Lower leg skin (tissue), 3 donors: ENCODE measurements around the gene ATP9B.

ENCODE experiments used
- POLR2A ChIP-seq, 2 donors: fragments of 450-650 bp; IDR thresholded peaks; one replicate each; pipeline ENCODE4 v1.6.1; 2016 to 2017; ENCODE audit warnings: antibody characterized with exemption in 2 of 2, mild to moderate bottlenecking in 1 of 2, moderate library complexity in 1 of 2
- TF ChIP-seq, protein P1 (sequence below), 3 donors: fragments of 450-650 bp; IDR thresholded peaks; one replicate each; pipeline ENCODE4 v1.5.1; 2016; ENCODE audit warnings: antibody characterized with exemption in 3 of 3, mild to moderate bottlenecking in 3 of 3, moderate library complexity in 2 of 3

GRCh38 chr18:79426376-79427300 is 357.4 kb downstream of the ATP9B start:
- TF ChIP-seq, protein P1, sequence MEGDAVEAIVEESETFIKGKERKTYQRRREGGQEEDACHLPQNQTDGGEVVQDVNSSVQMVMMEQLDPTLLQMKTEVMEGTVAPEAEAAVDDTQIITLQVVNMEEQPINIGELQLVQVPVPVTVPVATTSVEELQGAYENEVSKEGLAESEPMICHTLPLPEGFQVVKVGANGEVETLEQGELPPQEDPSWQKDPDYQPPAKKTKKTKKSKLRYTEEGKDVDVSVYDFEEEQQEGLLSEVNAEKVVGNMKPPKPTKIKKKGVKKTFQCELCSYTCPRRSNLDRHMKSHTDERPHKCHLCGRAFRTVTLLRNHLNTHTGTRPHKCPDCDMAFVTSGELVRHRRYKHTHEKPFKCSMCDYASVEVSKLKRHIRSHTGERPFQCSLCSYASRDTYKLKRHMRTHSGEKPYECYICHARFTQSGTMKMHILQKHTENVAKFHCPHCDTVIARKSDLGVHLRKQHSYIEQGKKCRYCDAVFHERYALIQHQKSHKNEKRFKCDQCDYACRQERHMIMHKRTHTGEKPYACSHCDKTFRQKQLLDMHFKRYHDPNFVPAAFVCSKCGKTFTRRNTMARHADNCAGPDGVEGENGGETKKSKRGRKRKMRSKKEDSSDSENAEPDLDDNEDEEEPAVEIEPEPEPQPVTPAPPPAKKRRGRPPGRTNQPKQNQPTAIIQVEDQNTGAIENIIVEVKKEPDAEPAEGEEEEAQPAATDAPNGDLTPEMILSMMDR (IDR thresholded peaks at IDR 0.05): no peak
- no peak for TF ChIP-seq POLR2A (IDR thresholded peaks at IDR 0.05)
